Measurements from ENCODE around the gene KCND3.

DNA sequence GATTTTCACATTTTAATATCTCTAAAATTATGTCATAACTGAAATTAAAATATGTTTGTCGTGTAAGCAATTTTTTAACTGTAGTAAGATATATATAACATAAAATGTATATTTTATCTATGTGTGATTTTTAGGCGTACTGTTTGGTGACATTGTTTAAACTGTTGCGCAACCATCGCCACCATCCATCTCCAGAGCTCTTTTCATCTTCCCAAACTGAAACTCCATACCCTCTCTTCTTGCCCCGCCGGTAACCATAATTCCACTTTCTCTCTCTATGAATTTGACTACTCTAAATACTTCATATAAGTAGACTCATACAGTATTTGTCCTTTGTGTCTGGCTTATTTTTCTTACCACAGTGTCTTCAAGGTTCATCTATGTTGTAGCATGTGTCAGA is 167.3 kb downstream of the KCND3 start:
- TF ChIP-seq, protein P1, sequence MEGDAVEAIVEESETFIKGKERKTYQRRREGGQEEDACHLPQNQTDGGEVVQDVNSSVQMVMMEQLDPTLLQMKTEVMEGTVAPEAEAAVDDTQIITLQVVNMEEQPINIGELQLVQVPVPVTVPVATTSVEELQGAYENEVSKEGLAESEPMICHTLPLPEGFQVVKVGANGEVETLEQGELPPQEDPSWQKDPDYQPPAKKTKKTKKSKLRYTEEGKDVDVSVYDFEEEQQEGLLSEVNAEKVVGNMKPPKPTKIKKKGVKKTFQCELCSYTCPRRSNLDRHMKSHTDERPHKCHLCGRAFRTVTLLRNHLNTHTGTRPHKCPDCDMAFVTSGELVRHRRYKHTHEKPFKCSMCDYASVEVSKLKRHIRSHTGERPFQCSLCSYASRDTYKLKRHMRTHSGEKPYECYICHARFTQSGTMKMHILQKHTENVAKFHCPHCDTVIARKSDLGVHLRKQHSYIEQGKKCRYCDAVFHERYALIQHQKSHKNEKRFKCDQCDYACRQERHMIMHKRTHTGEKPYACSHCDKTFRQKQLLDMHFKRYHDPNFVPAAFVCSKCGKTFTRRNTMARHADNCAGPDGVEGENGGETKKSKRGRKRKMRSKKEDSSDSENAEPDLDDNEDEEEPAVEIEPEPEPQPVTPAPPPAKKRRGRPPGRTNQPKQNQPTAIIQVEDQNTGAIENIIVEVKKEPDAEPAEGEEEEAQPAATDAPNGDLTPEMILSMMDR (conservative IDR thresholded peaks at IDR 0.05; ENCODE audit: low read length) = no peak
- no peak for TF ChIP-seq EZH2phosphoT487 (IDR thresholded peaks at IDR 0.05; ENCODE audit: borderline replicate concordance)
